ENCODE data around the gene R3HDM4.

GRCh38 chr19:902093-902370 lies 11.0 kb downstream of the R3HDM4 start:
- TF ChIP-seq REST (IDR thresholded peaks at IDR 0.05; ENCODE audit: low read depth, low read length), result no peak
- TF ChIP-seq HCFC1 (IDR thresholded peaks at IDR 0.05; ENCODE audit: low read length), result no peak
- no peak for TF ChIP-seq IKZF1 (conservative IDR thresholded peaks at IDR 0.05)
- no peak for TF ChIP-seq ELK1 (IDR thresholded peaks at IDR 0.05; ENCODE audit: low read depth, low read length)
- no peak for TF ChIP-seq NFIC (IDR thresholded peaks at IDR 0.05; ENCODE audit: low read depth, low read length)
- TF ChIP-seq POLR2A (IDR thresholded peaks at IDR 0.05; ENCODE audit: low read depth, low read length), result no peak
- no peak for TF ChIP-seq MAX (IDR thresholded peaks at IDR 0.05; ENCODE audit: low read depth, low read length)
- no peak for TF ChIP-seq RCOR1 (conservative IDR thresholded peaks at IDR 0.05; ENCODE audit: low read depth, low read length)
- TF ChIP-seq ZNF274 (IDR thresholded peaks at IDR 0.05; ENCODE audit: insufficient read depth, insufficient read length), result no peak
- no peak for TF ChIP-seq CTCF (IDR thresholded peaks at IDR 0.05 in 2 of 3, conservative IDR thresholded peaks at IDR 0.05 in 1 of 3; ENCODE audit: control insufficient read depth in 2 of 3, extremely low read depth in 1 of 3, insufficient read depth in 1 of 3, low read depth in 3 of 3, low read length in 3 of 3)

Measured in GM12878 (cell line).